C4-2B (cell line): Measurements from ENCODE around the gene TMEM167B.

Experiments used
- ZFX ChIP-seq: fragments of 450-650 bp; IDR thresholded peaks from 2 replicates; pipeline ENCODE4 v1.6.1; 2017
- TF ChIP-seq, protein P1 (sequence below): fragments of 450-650 bp; conservative IDR thresholded peaks from 2 replicates; pipeline ENCODE4 v1.5.1; 2017; ENCODE audit warnings: mild to moderate bottlenecking

- TF ChIP-seq, protein P1, sequence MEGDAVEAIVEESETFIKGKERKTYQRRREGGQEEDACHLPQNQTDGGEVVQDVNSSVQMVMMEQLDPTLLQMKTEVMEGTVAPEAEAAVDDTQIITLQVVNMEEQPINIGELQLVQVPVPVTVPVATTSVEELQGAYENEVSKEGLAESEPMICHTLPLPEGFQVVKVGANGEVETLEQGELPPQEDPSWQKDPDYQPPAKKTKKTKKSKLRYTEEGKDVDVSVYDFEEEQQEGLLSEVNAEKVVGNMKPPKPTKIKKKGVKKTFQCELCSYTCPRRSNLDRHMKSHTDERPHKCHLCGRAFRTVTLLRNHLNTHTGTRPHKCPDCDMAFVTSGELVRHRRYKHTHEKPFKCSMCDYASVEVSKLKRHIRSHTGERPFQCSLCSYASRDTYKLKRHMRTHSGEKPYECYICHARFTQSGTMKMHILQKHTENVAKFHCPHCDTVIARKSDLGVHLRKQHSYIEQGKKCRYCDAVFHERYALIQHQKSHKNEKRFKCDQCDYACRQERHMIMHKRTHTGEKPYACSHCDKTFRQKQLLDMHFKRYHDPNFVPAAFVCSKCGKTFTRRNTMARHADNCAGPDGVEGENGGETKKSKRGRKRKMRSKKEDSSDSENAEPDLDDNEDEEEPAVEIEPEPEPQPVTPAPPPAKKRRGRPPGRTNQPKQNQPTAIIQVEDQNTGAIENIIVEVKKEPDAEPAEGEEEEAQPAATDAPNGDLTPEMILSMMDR, result no peak
- TF ChIP-seq ZFX, result no peak
These were observed 40.2 kb upstream of the TMEM167B start for GRCh38 chr1:109050228-109050995.
